Activated naive CD8-positive, alpha-beta T cell (primary cell): ENCODE data around the gene GAGE10.

ENCODE experiments used
- H3K27ac Mint-ChIP-seq: one replicate; pipeline ENCODE4 v1.8.0; 2021; ENCODE audit warnings: mixed read lengths
- H3K27me3 Mint-ChIP-seq: one replicate; pipeline ENCODE4 v1.8.0; 2021; ENCODE audit warnings: mixed read lengths
- H3K36me3 Mint-ChIP-seq: one replicate; pipeline ENCODE4 v1.8.0; 2021; ENCODE audit warnings: mixed read lengths
- H3K4me1 Mint-ChIP-seq: one replicate; pipeline ENCODE4 v1.8.0; 2021; ENCODE audit warnings: low read depth, mixed read lengths
- H3K4me3 Mint-ChIP-seq: one replicate; pipeline ENCODE4 v1.8.0; 2021; ENCODE audit warnings: mild to moderate bottlenecking, mixed read lengths
- H3K9me3 Mint-ChIP-seq: one replicate; pipeline ENCODE4 v1.8.0; 2021; ENCODE audit warnings: low read depth, mixed read lengths

The GAGE10 gene

DNA sequence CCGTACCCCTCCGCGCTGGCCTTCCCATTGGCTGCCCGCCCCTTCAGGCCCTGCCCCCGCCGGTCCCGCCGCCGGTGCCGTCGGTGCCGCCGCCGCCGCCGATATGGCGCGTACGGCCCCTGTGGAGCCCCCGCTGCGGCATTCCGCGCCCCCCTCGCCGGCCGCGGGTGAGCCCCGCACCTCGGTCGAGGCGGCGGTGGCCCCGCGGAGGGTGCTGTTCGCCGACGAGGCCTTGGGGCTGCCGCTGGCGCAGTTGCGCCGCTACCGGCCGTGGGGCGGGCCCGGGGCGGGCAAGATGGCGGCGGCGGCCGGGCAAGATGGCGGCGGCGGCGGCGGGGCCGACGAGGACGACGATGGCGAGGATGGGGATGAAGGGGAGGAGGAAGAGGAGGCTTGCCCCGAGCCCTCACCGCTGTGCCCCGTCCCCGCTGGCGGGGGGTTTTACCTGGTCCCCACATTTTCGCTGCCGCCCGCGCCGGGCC is 33.6 kb upstream of the GAGE10 start, which contains the start of gene PPP1R3F:
PPP1R3F (plus strand) TSS at position 27 of the 482 bp plus-strand sequence; CDS start at position 104, 77 bp downstream.
- Mint-ChIP-seq H3K4me3 (peak within 1 kb of the TSS; percentile 98), H3K27me3 (no peaks in the 10 kb centered on the region), H3K36me3 (no peaks in the 10 kb centered on the region), H3K9me3 (no peaks in the 10 kb centered on the region), H3K27ac (peak within 1 kb of the TSS; percentile 100), H3K4me1 (peaks cover 51% of the 10 kb centered on the region)

DNA sequence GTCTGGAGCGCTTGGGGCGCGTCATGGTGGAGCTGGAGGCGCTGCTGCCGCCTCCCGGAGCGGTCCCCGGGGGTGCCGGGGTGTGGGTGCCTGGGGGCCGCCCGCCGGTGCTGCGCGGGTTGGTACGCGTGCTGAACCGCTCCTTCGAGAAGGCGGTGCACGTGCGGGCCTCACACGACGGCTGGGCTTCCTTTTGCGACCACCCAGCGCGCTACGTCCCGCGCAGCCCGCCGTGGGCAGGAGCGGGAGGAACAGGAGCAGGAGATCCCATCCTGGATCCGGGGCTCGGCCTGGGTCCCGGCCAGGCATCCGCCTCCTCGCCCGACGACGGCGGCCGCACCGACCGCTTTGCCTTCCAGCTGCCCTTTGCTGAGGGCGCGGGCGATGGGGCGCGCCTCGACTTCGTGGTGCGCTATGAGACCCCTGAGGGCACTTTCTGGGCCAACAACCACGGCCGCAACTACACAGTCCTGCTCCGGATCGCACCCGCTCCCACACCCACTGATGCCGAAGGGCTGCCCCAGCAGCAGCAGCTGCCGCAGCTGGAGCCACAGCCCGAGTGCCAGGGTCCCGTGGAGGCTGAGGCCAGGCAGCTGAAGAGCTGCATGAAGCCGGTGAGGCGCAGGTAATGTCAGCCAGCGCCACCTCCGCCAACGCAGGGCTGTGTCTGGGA is 33.1 kb upstream of the GAGE10 start:
- Mint-ChIP-seq H3K9me3 (no peaks in the 10 kb centered on the region), H3K27ac (peak overlapping the region; percentile 76), H3K4me3 (peak overlapping the region; percentile 74), H3K4me1 (peaks cover 53% of the 10 kb centered on the region), H3K27me3 (no peaks in the 10 kb centered on the region), H3K36me3 (no peaks in the 10 kb centered on the region)

DNA sequence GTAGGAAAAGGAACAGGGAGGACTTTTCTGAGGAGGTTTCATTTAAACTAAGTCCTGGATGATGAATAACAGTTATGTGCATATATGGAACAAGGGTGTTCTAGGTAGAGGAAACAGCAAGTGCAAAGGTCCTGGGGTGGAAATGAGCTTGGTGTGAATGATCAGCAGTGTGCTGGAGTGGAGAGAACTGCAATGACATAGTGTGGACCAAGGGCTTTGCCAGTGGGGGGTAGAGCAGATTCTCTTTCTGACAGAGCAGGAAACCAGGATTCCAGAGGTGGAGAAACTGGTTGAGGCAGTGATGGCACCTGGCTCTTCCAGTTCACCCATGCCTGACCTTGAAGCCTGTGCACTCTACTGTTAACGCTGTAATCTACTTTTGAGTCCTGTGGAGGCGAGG is 32.1 kb upstream of the GAGE10 start:
- no peaks in the 10 kb centered on the region for H3K36me3 Mint-ChIP-seq
- H3K9me3 Mint-ChIP-seq, result no peaks in the 10 kb centered on the region
- no peaks in the 10 kb centered on the region for H3K27me3 Mint-ChIP-seq
- H3K4me1 Mint-ChIP-seq, result peaks cover 63% of the 10 kb centered on the region
- H3K4me3 Mint-ChIP-seq, result peak overlapping the region; percentile 74
- peak overlapping the region; percentile 76 for H3K27ac Mint-ChIP-seq

DNA sequence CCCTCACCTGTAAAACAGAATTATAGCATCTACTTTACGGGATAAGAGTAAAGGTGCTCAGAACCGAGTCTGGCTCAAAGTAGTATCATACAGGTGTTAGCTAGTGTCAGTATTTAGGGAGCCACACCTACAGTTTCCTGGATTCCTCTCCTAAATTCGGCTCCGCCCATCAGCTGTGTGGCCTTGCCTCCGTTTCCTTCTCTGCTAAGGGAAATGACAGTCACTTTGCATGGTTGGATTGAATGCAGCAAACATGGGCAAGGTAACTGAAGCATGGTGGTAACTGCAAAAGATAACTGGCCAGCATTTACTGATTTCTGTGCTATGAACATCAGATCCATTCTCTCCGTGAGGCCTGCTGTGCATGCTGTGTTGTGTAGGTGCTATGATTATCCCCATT is 31.0 kb upstream of the GAGE10 start:
- no peaks in the 10 kb centered on the region for H3K36me3 Mint-ChIP-seq
- H3K4me1 Mint-ChIP-seq, result peaks cover 72% of the 10 kb centered on the region
- H3K27ac Mint-ChIP-seq, result peak overlapping the region; percentile 76
- no peaks in the 10 kb centered on the region for H3K27me3 Mint-ChIP-seq
- H3K4me3 Mint-ChIP-seq, result peak overlapping the region; percentile 74
- no peaks in the 10 kb centered on the region for H3K9me3 Mint-ChIP-seq

DNA sequence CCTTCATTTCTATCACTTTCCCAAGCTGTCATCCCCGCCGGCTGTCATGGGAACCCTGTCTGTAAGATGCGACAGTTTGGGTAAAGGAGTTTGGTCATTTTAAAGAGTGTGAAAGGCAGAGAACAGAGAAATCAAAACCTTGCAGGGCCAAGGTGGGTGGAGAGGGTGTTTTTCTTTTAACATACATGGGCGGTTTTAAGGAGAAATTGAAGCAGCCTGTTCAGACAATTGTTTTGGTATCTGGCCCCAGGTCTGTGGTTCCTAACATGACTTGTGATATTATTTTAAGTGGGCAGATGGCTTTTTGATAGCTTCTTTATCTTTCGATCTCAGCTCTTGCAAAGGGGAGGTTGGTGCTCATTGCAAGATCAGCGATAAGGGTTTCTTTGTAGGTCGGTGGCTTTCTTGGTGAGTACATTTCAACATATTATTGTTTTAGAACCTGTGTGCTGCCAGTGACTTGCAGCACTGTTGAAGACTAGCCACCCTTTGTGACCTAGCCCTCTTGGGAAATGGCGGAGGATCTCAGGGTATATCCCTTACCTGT is 30.2 kb upstream of the GAGE10 start:
- H3K4me3 Mint-ChIP-seq, result peak overlapping the region; percentile 74
- H3K27ac Mint-ChIP-seq, result peak overlapping the region; percentile 76
- H3K4me1 Mint-ChIP-seq, result peaks cover 78% of the 10 kb centered on the region
- H3K36me3 Mint-ChIP-seq, result no peaks in the 10 kb centered on the region
- H3K9me3 Mint-ChIP-seq, result no peaks in the 10 kb centered on the region
- H3K27me3 Mint-ChIP-seq, result no peaks in the 10 kb centered on the region

DNA sequence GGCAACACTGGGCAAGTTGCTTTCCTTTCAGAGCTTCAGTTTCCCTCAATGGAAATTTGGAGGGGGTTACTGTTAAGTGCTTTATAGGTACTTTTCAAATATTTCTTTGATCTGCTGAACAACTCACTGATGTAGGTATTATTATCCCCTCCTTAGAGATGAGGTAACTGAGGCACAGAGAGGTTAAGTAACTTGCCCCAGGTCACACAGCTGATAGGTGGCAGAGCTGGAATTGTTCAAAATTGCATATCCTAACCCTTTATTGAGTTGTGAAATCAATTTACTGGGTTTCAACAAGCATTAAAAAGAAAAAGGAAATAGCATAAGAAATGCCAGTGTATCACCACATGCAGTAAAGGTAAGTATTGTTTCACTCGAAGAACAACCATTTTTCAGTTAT is 27.2 kb upstream of the GAGE10 start:
- no peak overlapping the region for H3K27ac Mint-ChIP-seq

DNA sequence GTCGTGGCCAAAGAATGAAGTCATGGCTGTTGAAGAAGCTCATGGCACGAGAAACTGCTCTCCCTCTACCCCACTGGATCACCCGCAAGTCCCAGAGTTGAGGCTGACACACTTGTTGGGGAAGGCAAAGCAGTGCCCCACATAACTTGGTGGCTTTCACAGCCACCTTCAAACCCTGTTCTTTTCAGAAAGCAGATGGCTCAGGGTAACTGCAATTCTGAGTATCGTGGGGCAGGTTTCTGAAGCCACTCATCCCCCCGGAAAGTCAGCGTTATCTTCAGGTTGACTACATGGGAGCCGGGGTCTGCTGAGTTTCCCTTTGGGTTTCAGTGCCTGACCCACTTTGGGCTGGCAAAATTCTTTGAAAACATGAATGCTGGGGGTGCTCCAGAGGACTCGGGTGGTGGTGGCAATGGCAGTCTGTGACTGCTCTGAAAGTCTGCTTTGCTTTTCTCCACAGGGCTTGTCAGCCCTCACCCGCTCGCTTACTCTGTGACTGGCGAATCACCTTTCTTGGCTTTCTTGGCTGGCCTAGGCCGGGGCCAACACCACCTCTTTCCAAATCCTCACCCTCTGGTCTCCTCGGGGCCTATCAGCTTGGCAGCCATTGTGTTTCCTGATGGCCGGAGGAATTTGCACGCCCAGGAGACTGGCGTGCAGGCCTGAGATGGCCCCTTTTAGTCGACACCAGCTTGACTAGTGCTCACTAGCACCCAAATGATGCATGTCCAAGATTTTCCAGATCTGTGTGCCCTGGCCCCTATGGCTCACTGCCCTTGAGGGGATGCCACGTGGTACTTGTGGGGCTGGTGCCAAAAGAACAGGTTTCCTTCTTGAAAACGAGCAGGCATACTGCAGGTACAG is 26.5 kb upstream of the GAGE10 start:
- H3K27me3 Mint-ChIP-seq, result no peaks in the 10 kb centered on the region
- peaks cover 80% of the 10 kb centered on the region for H3K4me1 Mint-ChIP-seq
- H3K27ac Mint-ChIP-seq, result peak overlapping the region; percentile 95
- H3K4me3 Mint-ChIP-seq, result peak overlapping the region; percentile 72
- no peaks in the 10 kb centered on the region for H3K36me3 Mint-ChIP-seq
- no peaks in the 10 kb centered on the region for H3K9me3 Mint-ChIP-seq

More for the DNA sequence above, 27.2 kb upstream of the GAGE10 start:
- H3K27me3 Mint-ChIP-seq, result no peaks in the 10 kb centered on the region
- no peaks in the 10 kb centered on the region for H3K9me3 Mint-ChIP-seq
- H3K4me3 Mint-ChIP-seq, result no peak overlapping the region
- peaks cover 87% of the 10 kb centered on the region for H3K4me1 Mint-ChIP-seq
- H3K36me3 Mint-ChIP-seq, result no peaks in the 10 kb centered on the region

DNA sequence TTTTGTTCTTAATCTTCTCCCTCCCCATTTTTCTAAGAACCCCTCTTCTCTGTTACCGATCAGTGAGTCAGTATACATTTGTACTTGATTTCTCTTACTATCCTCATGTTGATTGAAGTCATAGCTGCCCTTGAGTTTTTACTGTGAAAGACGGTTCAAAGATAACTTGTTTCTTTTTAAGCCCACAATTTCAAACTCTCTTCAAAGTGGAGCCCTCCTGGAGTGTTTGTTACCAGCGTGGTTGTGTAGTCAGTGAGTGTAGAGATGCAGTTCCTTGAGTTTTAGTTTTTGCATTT is 26.0 kb upstream of the GAGE10 start:
- H3K9me3 Mint-ChIP-seq, result no peaks in the 10 kb centered on the region
- H3K4me1 Mint-ChIP-seq, result peaks cover 81% of the 10 kb centered on the region
- H3K27me3 Mint-ChIP-seq, result no peaks in the 10 kb centered on the region
- H3K4me3 Mint-ChIP-seq, result peak overlapping the region; percentile 72
- peak overlapping the region; percentile 95 for H3K27ac Mint-ChIP-seq
- no peaks in the 10 kb centered on the region for H3K36me3 Mint-ChIP-seq

DNA sequence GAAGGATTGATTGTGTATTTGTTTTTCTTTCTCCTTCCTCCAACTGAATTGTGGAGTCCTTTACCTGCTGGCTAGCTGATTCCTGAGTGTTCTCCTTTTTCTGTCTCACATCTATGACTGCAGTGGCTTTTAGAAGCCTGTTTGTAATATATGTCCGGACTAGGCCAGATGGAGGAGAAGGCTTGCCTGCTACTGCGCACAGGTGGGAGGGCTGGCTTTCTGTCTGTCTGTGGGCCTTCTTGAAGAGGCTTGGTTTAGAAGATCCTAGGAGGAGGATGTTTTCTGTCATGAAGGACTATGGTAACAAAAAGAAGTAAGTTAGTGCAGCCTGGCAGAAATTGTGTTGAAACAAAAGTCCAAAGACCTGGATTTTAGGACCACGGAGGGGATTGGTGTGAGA is 25.4 kb upstream of the GAGE10 start:
- no peaks in the 10 kb centered on the region for H3K36me3 Mint-ChIP-seq
- H3K27ac Mint-ChIP-seq, result peak overlapping the region; percentile 95
- H3K27me3 Mint-ChIP-seq, result no peaks in the 10 kb centered on the region
- H3K4me3 Mint-ChIP-seq, result peak overlapping the region; percentile 72
- peaks cover 81% of the 10 kb centered on the region for H3K4me1 Mint-ChIP-seq
- no peaks in the 10 kb centered on the region for H3K9me3 Mint-ChIP-seq

DNA sequence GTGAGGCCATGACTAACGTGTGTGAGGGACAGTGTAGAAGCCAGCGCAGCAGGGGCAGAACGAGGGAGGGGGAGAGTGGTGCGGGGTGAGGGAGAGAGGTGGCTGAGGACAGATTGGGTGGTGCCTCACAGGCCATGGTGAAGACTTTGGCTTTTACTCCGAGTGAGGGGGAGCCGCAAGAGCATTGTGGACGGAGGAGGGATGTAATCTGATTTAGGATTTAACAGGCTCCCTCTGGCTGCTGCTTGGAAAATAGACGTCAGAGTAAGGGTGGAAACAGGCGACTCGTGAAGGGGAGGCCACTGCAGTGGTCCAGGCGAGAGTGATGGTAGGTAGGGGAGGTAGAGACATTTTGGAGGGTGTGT is 20.8 kb upstream of the GAGE10 start:
- Mint-ChIP-seq H3K27ac (no peak overlapping the region), H3K4me3 (no peak overlapping the region), H3K9me3 (no peaks in the 10 kb centered on the region), H3K27me3 (no peaks in the 10 kb centered on the region), H3K4me1 (peaks cover 43% of the 10 kb centered on the region), H3K36me3 (no peaks in the 10 kb centered on the region)

DNA sequence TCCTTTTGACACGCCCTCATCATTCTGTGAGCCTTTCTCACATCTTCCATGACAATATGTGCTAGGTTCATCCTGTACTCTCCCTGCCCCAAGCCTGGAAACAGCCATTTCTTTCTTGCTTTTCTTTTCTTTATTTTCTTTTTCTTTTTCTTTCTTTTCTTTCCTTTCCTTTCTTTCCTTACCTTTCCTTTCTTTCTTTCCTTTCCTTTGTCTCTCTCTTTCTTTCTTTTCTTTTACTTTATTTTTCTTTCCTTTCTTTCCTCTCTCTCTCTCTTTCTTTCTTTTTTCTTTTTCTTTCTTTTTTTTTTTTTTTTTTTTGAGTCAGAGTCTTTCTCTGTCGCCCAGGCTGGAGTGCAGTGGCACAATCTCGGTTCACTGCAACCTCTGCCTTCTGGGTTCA is 19.2 kb upstream of the GAGE10 start:
- Mint-ChIP-seq H3K36me3 (no peaks in the 10 kb centered on the region), H3K27ac (no peak overlapping the region), H3K4me1 (peaks cover 44% of the 10 kb centered on the region), H3K9me3 (no peaks in the 10 kb centered on the region), H3K4me3 (no peak overlapping the region), H3K27me3 (no peaks in the 10 kb centered on the region)

DNA sequence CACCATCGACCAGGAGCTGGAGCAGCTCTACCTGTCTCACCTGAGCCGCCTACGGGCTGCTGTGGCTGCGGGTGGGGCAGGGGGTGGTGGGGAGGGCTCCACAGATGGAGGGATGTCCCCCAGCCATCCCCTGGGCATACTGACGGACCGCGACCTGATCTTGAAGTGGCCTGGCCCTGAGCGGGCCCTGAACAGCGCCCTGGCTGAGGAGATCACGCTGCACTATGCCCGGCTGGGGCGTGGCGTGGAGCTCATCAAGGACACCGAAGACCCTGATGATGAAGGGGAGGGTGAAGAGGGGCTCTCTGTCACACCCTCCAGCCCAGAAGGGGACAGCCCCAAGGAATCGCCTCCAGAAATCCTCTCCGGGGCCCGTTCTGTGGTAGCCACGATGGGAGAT is 17.3 kb upstream of the GAGE10 start:
- Mint-ChIP-seq H3K27me3 (no peaks in the 10 kb centered on the region), H3K9me3 (no peaks in the 10 kb centered on the region), H3K4me3 (no peak overlapping the region), H3K36me3 (no peaks in the 10 kb centered on the region), H3K27ac (no peak overlapping the region), H3K4me1 (peaks cover 35% of the 10 kb centered on the region)

DNA sequence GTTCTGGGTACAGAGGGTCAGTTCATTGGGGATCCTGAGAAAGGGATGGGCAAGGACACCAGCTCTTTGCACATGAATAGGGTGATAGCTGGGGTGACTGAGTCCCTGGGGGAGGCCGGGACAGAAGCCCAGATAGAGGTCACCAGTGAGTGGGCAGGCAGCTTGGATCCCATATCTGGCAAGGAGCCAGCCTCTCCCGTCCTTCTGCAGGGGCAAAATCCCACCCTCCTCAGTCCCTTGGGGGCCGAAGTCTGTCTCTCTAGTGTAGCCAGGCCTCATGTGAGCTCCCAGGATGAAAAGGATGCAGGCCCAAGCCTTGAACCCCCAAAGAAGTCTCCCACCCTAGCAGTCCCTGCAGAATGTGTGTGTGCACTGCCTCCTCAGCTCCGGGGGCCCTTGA is 16.9 kb upstream of the GAGE10 start:
- H3K4me1 Mint-ChIP-seq, result peaks cover 34% of the 10 kb centered on the region
- H3K9me3 Mint-ChIP-seq, result no peaks in the 10 kb centered on the region
- H3K27ac Mint-ChIP-seq, result no peak overlapping the region
- no peaks in the 10 kb centered on the region for H3K27me3 Mint-ChIP-seq
- H3K4me3 Mint-ChIP-seq, result no peak overlapping the region
- H3K36me3 Mint-ChIP-seq, result no peaks in the 10 kb centered on the region

DNA sequence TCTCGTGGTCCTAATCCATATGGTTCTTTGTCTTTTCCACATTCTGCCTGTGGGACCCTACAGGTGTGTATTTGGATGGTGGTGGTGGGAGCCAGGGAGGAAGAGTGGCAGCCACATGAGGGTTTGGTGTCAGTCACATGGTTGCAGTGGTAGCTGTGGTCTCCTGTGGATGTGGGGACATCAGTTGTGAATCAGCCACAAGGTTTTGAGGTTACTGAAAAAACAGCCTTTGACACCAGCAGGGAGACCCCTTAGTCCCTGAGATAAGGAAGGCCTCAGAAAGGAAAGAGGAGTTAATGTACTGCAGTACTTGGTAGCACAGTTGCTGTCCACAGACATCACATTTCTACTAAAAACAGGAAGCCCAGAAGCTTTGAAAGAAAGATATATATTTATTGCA is 15.8 kb upstream of the GAGE10 start:
- Mint-ChIP-seq H3K27ac (no peak overlapping the region), H3K27me3 (no peaks in the 10 kb centered on the region), H3K4me3 (no peak overlapping the region), H3K4me1 (peaks cover 35% of the 10 kb centered on the region), H3K9me3 (no peaks in the 10 kb centered on the region), H3K36me3 (no peaks in the 10 kb centered on the region)

DNA sequence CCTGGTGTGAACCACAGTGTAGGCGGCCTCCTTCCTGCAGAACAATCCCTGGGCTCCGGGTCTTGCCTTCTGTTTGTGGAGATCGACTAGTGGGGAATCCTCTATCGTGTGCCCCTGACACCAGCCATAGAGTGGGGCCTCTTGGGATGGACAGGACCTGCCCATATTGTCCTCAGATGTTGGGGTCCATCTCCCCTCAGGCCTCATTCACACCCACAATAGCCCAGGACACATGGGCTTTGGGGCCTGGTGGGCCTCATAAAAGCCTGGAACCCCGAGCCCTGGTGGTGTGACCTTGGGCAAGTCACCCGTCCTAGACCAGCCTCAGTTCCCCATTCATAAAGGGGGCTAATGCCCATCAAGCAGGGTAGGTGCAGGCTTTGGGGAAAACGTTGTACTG is 13.2 kb upstream of the GAGE10 start:
- no peaks in the 10 kb centered on the region for H3K36me3 Mint-ChIP-seq
- H3K9me3 Mint-ChIP-seq, result no peaks in the 10 kb centered on the region
- peaks cover 38% of the 10 kb centered on the region for H3K4me1 Mint-ChIP-seq
- H3K27me3 Mint-ChIP-seq, result no peaks in the 10 kb centered on the region
- no peak overlapping the region for H3K4me3 Mint-ChIP-seq
- no peak overlapping the region for H3K27ac Mint-ChIP-seq
